HepG2 (cell line): ENCODE data around the gene ALDH4A1. TPM values are rescaled to one million over a fixed set of nuclear protein-coding genes. Genes with fewer than 3 reads are reported as not detected.

ENCODE experiments used
- CREB3 ChIP-seq: sonication (generic); formaldehyde crosslinking; IDR thresholded peaks from 2 replicates; pipeline ENCODE4 v1.5.0; 2020; ENCODE audit warnings: missing genetic modification reagents
- ESRRA ChIP-seq: sonication (generic); formaldehyde crosslinking; IDR thresholded peaks from 2 replicates; pipeline ENCODE4 v1.5.1; 2020; ENCODE audit warnings: mild to moderate bottlenecking, low read depth, missing genetic modification reagents
- MEIS2 ChIP-seq: sonication (generic); formaldehyde crosslinking; IDR thresholded peaks from 2 replicates; pipeline ENCODE4 v1.9.0; 2021; ENCODE audit warnings: mild to moderate bottlenecking, missing genetic modification reagents
- PHF5A ChIP-seq: IDR thresholded peaks from one replicate; pipeline ENCODE4 v1.6.1; 2018; ENCODE audit warnings: low read depth, missing genetic modification reagents; ENCODE audit not compliant: unreplicated experiment
- RELA ChIP-seq: sonication (generic); formaldehyde crosslinking; IDR thresholded peaks from 2 replicates; pipeline ENCODE4 v1.4.0; 2020; ENCODE audit warnings: missing genetic modification reagents
- TRIM22 ChIP-seq: fragments of 450-650 bp; IDR thresholded peaks from 2 replicates; pipeline ENCODE4 v1.6.1; 2017
- ZFP36L1 ChIP-seq: sonication (generic); formaldehyde crosslinking; IDR thresholded peaks from 2 replicates; pipeline ENCODE4 v1.8.0; 2022; ENCODE audit warnings: mild to moderate bottlenecking, missing genetic modification reagents, moderate library complexity
- ZHX2 ChIP-seq, 2 experiments: sonication (generic) in 1 of 2; formaldehyde crosslinking in 1 of 2; IDR thresholded peaks; 2 replicates each; pipeline versions ENCODE4 v1.6.1 to v1.9.0; 2014 to 2022; ENCODE audit warnings: antibody characterized with exemption in 1 of 2, borderline replicate concordance in 1 of 2, inconsistent platforms in 1 of 2, low read depth in 1 of 2, missing genetic modification reagents in 1 of 2
- ZNF234 ChIP-seq: sonication (generic); formaldehyde crosslinking; conservative IDR thresholded peaks from 2 replicates; pipeline ENCODE4 v1.5.1; 2020; ENCODE audit warnings: mild to moderate bottlenecking, missing genetic modification reagents
- ZNF276 ChIP-seq: sonication (generic); formaldehyde crosslinking; IDR thresholded peaks from 2 replicates; pipeline ENCODE4 v1.4.0; 2020; ENCODE audit warnings: mild to moderate bottlenecking, low read depth, missing genetic modification reagents
- ZNF296 ChIP-seq: sonication (generic); formaldehyde crosslinking; conservative IDR thresholded peaks from 2 replicates; pipeline ENCODE4 v1.5.0; 2020; ENCODE audit warnings: mild to moderate bottlenecking, missing genetic modification reagents
- ZNF577 ChIP-seq: sonication (generic); formaldehyde crosslinking; IDR thresholded peaks from 2 replicates; pipeline ENCODE4 v1.4.0; 2020; ENCODE audit warnings: mild to moderate bottlenecking, low read depth, missing genetic modification reagents, borderline replicate concordance
- ZNF589 ChIP-seq: sonication (generic); formaldehyde crosslinking; conservative IDR thresholded peaks from 2 replicates; pipeline ENCODE4 v1.8.0; 2022; ENCODE audit warnings: mild to moderate bottlenecking, moderate library complexity, missing genetic modification reagents
- ZNF75D ChIP-seq: sonication (generic); formaldehyde crosslinking; IDR thresholded peaks from 2 replicates; pipeline ENCODE4 v1.8.1; 2023; ENCODE audit warnings: missing genetic modification reagents, mild to moderate bottlenecking, borderline replicate concordance
- ZNF800 ChIP-seq: sonication (generic); formaldehyde crosslinking; IDR thresholded peaks from 2 replicates; pipeline ENCODE4 v1.4.0; 2020; ENCODE audit warnings: missing genetic modification reagents
- ZZZ3 ChIP-seq: sonication (generic); formaldehyde crosslinking; IDR thresholded peaks from 2 replicates; pipeline ENCODE4 v1.4.0; 2020; ENCODE audit warnings: missing genetic modification reagents, mild to moderate bottlenecking, borderline replicate concordance
- polyA plus RNA-seq, 8 experiments: library from polyadenylated mRNA; depleted of rRNA in 3 of 8; stranded (reverse) in 7 of 8; unstranded in 1 of 8; fragments of >200 nt; fragmentation: Illumina TruSeq in 4 of 8; extraction: Trizol in 4 of 8; gene quantifications; 2 replicates each; pipeline versions ENCODE4 v1.2.1 to v1.2.3, GENCODE V29; 2011 to 2016; ENCODE audit warnings: low read depth in 4 of 8, missing spikeins in 1 of 8, mixed read lengths in 1 of 8; ENCODE audit not compliant: insufficient read depth in 1 of 8
- total RNA-seq, 5 experiments: library from RNA; depleted of rRNA; stranded (reverse); fragments of >200 nt; fragmentation: Illumina TruSeq; extraction: Trizol; gene quantifications; 2 replicates each; pipeline ENCODE4 v1.2.3, GENCODE V29; 2016; ENCODE audit warnings: low read depth in 1 of 5

The ALDH4A1 gene
- total and polyA plus RNA-seq, 2 of the 13 experiments (the other 11 are each of a cell fraction or from before 2014, with no cell fraction given), result 76.4 to 240 TPM

GRCh38 chr1:18901147-18901951, 1.0 kb downstream of the ALDH4A1 start (continued):
- TF ChIP-seq ZNF276 (CRISPR knock-in tag) (no peak), MEIS2 (peak; percentile 80), ZZZ3 (CRISPR knock-in tag) (no peak), ESRRA (peak; percentile 72; the same call in 1 of the 2 replicates), ZFP36L1 (no peak), ZNF234 (no peak), ZHX2 (IDR thresholded peaks at IDR 0.05; ENCODE audit: low read depth) (no peak; the same call in 1 of the 2 replicates), ZHX2 (CRISPR knock-in tag; IDR thresholded peaks at IDR 0.05; ENCODE audit: borderline replicate concordance) (no peak), ZNF800 (CRISPR knock-in tag) (no peak), PHF5A (peak; percentile 78), ZNF577 (CRISPR knock-in tag) (no peak), ZNF75D (CRISPR knock-in tag) (no peak), TRIM22 (no peak), ZNF296 (CRISPR knock-in tag) (no peak), CREB3 (CRISPR knock-in tag) (no peak), ZNF589 (CRISPR knock-in tag) (no peak), RELA (CRISPR knock-in tag) (no peak; the same call in 1 of the 2 replicates)
